ENCODE measurements around the gene SELENOS. TPM values are rescaled to one million over a fixed set of nuclear protein-coding genes. Genes with fewer than 3 reads are reported as not detected.

Gene SELENOS
- total RNA-seq, 1 donor from 2014 or later: 42.1 TPM

DNA sequence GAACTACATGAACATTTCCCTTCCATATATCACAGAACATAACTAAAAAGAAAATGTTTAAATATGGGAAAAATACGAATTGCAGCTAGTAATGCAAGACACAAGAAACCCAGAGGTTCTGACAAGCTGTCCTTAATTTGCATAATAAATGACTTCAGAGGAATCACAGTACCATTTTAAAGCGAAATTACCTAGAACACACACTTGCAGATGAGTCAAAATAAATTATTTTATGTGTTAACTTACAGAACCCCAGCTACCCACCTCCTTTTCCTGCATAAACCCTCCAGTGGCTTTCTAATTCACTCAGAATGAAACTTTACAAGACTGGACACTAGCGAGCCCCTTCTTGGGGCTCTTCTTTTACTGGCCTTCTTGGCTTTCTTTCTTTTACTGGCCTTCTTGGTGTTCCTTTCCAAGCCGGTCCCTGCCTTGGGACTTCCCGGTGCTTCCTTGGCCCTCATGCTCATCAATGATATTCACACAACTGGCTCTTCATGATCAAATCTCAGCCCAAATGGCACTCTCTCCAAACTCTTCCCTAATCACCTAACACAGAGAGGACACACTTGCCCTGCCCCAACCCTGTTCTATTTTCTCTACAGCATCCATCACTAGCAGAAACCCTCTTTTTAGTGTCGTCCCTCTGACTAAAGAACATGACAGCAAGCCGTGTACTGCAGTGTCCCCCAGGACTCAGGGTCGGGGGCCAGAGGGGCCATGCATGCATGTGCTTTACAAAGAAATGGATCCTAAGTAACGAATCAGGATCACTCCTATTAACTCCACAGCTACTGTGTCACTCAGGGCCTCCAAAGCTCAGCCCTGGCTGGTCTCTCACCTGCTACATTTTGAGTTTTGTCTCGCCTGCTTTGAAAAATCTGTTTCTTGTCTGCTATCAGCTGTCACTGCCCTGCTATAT is 30.2 kb downstream of the SELENOS start:
- DNase-seq (ENCODE audit: low read depth, low spot score): no peak
- H3K4me3 Mint-ChIP-seq: peak overlapping the region; percentile 33
- no peak overlapping the region for H3K27ac Mint-ChIP-seq (ENCODE audit: unreplicated experiment)
- peaks cover 74% of the 10 kb centered on the region for H3K4me1 Mint-ChIP-seq
- TF ChIP-seq, protein P1, sequence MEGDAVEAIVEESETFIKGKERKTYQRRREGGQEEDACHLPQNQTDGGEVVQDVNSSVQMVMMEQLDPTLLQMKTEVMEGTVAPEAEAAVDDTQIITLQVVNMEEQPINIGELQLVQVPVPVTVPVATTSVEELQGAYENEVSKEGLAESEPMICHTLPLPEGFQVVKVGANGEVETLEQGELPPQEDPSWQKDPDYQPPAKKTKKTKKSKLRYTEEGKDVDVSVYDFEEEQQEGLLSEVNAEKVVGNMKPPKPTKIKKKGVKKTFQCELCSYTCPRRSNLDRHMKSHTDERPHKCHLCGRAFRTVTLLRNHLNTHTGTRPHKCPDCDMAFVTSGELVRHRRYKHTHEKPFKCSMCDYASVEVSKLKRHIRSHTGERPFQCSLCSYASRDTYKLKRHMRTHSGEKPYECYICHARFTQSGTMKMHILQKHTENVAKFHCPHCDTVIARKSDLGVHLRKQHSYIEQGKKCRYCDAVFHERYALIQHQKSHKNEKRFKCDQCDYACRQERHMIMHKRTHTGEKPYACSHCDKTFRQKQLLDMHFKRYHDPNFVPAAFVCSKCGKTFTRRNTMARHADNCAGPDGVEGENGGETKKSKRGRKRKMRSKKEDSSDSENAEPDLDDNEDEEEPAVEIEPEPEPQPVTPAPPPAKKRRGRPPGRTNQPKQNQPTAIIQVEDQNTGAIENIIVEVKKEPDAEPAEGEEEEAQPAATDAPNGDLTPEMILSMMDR (conservative IDR thresholded peaks at IDR 0.05): no peak
- H3K27me3 Mint-ChIP-seq (ENCODE audit: low read depth): no peaks in the 10 kb centered on the region
- H3K36me3 Mint-ChIP-seq (ENCODE audit: low read depth): peaks cover 4% of the 10 kb centered on the region
- no peaks in the 10 kb centered on the region for H3K9me3 Mint-ChIP-seq

DNA sequence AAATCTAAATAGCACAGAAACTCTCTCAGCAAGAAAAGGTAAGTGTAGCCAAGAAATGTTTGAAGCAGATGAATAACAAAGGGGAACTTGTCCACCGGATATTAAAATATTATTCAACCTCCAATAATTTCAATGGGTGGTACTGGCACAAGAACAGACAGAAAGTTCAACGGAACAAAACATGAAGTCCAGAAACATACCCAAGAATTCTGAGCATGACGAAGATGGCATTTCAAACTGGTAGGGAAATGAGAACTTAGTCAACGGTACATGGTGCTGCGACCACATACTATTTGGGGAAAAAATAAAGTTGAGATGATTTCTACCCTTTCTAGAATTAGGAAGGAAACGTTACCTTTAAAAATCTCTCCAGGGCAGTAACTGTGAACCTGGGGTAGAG is 30.9 kb downstream of the SELENOS start:
- H3K27ac Mint-ChIP-seq (ENCODE audit: unreplicated experiment): no peak overlapping the region

DNA sequence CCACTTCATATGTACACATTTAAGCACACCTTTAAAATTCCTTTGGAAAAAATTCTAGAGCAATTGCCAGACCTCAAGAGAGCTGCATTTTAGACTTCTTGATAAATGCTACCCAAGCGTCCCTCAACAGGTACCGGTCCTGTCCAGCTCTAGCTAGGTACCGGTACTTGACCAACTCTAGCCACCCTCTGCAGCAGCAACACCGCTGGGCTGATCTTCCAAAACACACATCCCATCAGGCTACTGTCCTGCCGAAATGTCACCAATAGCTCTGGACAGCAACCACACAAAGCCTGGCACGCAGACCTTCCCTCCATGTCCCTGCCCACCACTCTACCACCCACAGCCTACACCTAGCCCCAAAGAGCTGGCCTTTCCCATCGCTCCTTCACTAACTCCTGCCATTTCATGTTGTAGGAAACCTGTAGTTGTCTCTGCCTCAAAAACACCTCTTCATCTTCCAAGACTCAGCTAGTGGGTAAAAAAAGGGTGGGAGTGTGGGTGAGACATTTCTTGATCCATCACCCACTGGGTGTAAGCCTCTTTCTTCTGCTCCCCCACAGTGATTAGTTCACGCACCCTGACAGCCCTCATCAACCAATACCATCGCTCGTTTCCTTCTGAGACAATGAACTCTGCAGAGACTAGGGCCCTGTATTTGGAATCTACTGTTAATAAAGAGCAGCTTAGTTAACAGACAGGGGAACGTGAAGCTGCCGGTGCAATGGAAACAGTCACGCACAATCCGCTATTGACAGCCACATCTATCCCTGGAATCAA is 32.2 kb downstream of the SELENOS start:
- Mint-ChIP-seq H3K27me3 (ENCODE audit: low read depth) (no peaks in the 10 kb centered on the region), H3K9me3 (no peaks in the 10 kb centered on the region), H3K36me3 (ENCODE audit: low read depth) (peaks cover 4% of the 10 kb centered on the region), H3K4me1 (peaks cover 70% of the 10 kb centered on the region), H3K27ac (ENCODE audit: unreplicated experiment) (peak overlapping the region; percentile 30), H3K4me3 (no peak overlapping the region)
- TF ChIP-seq, protein P1 (conservative IDR thresholded peaks at IDR 0.05): no peak
- DNase-seq (ENCODE audit: low read depth, low spot score): no peak

More for the DNA sequence above, 30.9 kb downstream of the SELENOS start:
- no peaks in the 10 kb centered on the region for H3K27me3 Mint-ChIP-seq (ENCODE audit: low read depth)
- H3K4me3 Mint-ChIP-seq: no peak overlapping the region
- no peaks in the 10 kb centered on the region for H3K9me3 Mint-ChIP-seq
- peaks cover 77% of the 10 kb centered on the region for H3K4me1 Mint-ChIP-seq
- DNase-seq (ENCODE audit: low read depth, low spot score): no peak
- H3K36me3 Mint-ChIP-seq (ENCODE audit: low read depth): peaks cover 4% of the 10 kb centered on the region
- TF ChIP-seq, protein P1 (conservative IDR thresholded peaks at IDR 0.05): no peak

DNA sequence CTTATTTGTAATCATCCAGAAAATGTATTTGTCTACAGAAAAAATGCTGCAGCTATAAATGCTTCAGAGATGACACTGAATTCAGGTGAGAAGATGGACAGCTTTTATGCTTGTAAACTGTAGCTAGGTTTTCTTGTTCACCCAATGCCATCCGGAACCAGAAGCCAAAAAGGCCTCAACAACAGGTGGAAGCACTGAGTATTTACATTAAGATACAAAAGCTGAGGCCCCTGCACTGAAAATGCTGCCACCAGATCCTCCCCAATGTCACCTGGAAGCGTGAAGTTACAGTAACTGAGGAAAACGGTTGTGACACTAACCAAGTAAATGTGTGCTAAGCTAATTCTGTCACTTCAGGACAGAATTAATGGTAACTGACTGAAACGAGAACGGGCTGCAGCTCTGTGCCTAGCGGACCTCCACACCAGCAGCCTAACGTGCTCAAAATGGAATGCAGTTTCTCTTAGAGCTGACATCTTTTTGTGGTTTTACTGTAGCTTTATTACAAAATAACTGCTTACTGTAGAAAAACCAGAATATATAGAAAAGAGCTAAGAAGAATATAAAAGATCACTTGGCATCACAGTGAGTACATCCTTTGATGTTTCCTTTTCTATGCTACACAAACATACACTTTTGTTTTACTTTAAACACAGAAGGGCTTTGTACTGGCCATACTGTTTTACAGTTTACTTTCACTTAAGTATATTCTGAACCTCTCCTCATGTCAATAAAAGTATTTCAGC is 33.1 kb downstream of the SELENOS start:
- Mint-ChIP-seq H3K4me3 (no peak overlapping the region), H3K4me1 (peaks cover 69% of the 10 kb centered on the region), H3K36me3 (ENCODE audit: low read depth) (peaks cover 4% of the 10 kb centered on the region), H3K27me3 (ENCODE audit: low read depth) (no peaks in the 10 kb centered on the region), H3K9me3 (no peaks in the 10 kb centered on the region), H3K27ac (ENCODE audit: unreplicated experiment) (no peak overlapping the region)
- no peak for DNase-seq (ENCODE audit: low read depth, low spot score)
- TF ChIP-seq, protein P1 (conservative IDR thresholded peaks at IDR 0.05): no peak

DNA sequence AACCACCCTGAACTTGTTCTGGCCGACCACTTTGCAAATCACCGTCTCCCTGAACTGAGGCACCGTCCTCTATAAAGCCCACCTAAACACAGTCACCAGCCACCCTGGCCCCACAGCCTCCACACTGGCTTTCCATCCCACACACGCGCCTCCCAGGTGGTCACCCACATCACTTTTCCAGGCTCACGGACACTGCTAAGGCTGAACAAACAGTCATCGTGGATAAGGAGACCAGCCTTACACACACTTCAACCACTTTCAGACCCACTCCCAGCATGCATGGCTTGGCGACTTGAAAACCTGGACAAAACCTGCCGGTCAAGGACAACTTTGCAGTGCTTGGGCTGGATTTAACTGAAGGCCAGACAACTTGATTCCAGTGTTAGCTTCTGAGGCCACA is 33.9 kb downstream of the SELENOS start:
- TF ChIP-seq, protein P1 (conservative IDR thresholded peaks at IDR 0.05): no peak
- H3K9me3 Mint-ChIP-seq: no peaks in the 10 kb centered on the region
- peaks cover 4% of the 10 kb centered on the region for H3K36me3 Mint-ChIP-seq (ENCODE audit: low read depth)
- H3K27me3 Mint-ChIP-seq (ENCODE audit: low read depth): no peaks in the 10 kb centered on the region
- H3K4me3 Mint-ChIP-seq: no peak overlapping the region
- H3K4me1 Mint-ChIP-seq: peaks cover 71% of the 10 kb centered on the region
- no peak overlapping the region for H3K27ac Mint-ChIP-seq (ENCODE audit: unreplicated experiment)
- no peak for DNase-seq (ENCODE audit: low read depth, low spot score)

Data from neural crest cell (in vitro differentiated cells).